ENCODE results near the gene TMEM163.
"Not testable (repeated sequence)": the region's sequence is repeated elsewhere in the genome, so short reads cannot be mapped to it uniquely, and the experiment has no call there.

The TMEM163 gene

GRCh38 chr2:134583997-134584520 lies 134.7 kb downstream of the TMEM163 start:
- in situ Hi-C loops (cut with HindIII; ENCODE audit: low sequenced_read_pairs) = loop anchor here (5.0 kb wide), 1 partner anchor 72 kb away; no protein-coding TSS in a partner anchor

- in situ Hi-C loops (cut with HindIII; ENCODE audit: low sequenced_read_pairs) = loop anchor here (5.0 kb wide), 1 partner anchor 71 kb away; no protein-coding TSS in a partner anchor
Observed at GRCh38 chr2:134583462-134583861, 135.3 kb downstream of the TMEM163 start.

- in situ Hi-C loops (cut with HindIII; ENCODE audit: low sequenced_read_pairs) = loop anchor here (5.0 kb wide), 1 partner anchor 70 kb away; no protein-coding TSS in a partner anchor
Observed at GRCh38 chr2:134582547-134582899, 136.3 kb downstream of the TMEM163 start.

GRCh38 chr2:134581877-134582546 lies 136.8 kb downstream of the TMEM163 start:
- in situ Hi-C loops (cut with HindIII; ENCODE audit: low sequenced_read_pairs) = loop anchor here (5.0 kb wide), 1 partner anchor 70 kb away; no protein-coding TSS in a partner anchor

GRCh38 chr2:134578316-134578715 lies 140.5 kb downstream of the TMEM163 start:
- in situ Hi-C loops (cut with HindIII; ENCODE audit: low sequenced_read_pairs) = no loop called here

GRCh38 chr2:134576478-134576877 lies 142.3 kb downstream of the TMEM163 start:
- in situ Hi-C loops (cut with HindIII; ENCODE audit: low sequenced_read_pairs) = no loop called here

GRCh38 chr2:134575888-134576287 lies 142.9 kb downstream of the TMEM163 start:
- in situ Hi-C loops (cut with HindIII; ENCODE audit: low sequenced_read_pairs) = no loop called here

- in situ Hi-C loops (cut with HindIII; ENCODE audit: low sequenced_read_pairs) = no loop called here
Observed at GRCh38 chr2:134574611-134575330, 144.0 kb downstream of the TMEM163 start.

- in situ Hi-C loops (cut with HindIII; ENCODE audit: low sequenced_read_pairs) = no loop called here
Observed at GRCh38 chr2:134573724-134574123, 145.1 kb downstream of the TMEM163 start.

GRCh38 chr2:134573085-134573370 lies 145.8 kb downstream of the TMEM163 start:
- in situ Hi-C loops (cut with HindIII; ENCODE audit: low sequenced_read_pairs) = no loop called here

GRCh38 chr2:134572314-134573084 lies 146.3 kb downstream of the TMEM163 start:
- in situ Hi-C loops (cut with HindIII; ENCODE audit: low sequenced_read_pairs) = no loop called here

- in situ Hi-C loops (cut with HindIII; ENCODE audit: low sequenced_read_pairs) = no loop called here
Observed at GRCh38 chr2:134570676-134571075, 148.1 kb downstream of the TMEM163 start.

GRCh38 chr2:134568413-134568812 lies 150.4 kb downstream of the TMEM163 start:
- in situ Hi-C loops (cut with HindIII; ENCODE audit: low sequenced_read_pairs) = no loop called here

GRCh38 chr2:134567666-134568065 lies 151.1 kb downstream of the TMEM163 start:
- in situ Hi-C loops (cut with HindIII; ENCODE audit: low sequenced_read_pairs) = no loop called here

GRCh38 chr2:134564955-134565354 lies 153.8 kb downstream of the TMEM163 start:
- in situ Hi-C loops (cut with HindIII; ENCODE audit: low sequenced_read_pairs) = not testable (repeated sequence)

GRCh38 chr2:134564549-134564948 lies 154.3 kb downstream of the TMEM163 start:
- in situ Hi-C loops (cut with HindIII; ENCODE audit: low sequenced_read_pairs) = no loop called here

- in situ Hi-C loops (cut with HindIII; ENCODE audit: low sequenced_read_pairs) = no loop called here
Observed at GRCh38 chr2:134558208-134558830, 160.5 kb downstream of the TMEM163 start.

- in situ Hi-C loops (cut with HindIII; ENCODE audit: low sequenced_read_pairs) = no loop called here
Observed at GRCh38 chr2:134555411-134555810, 163.4 kb downstream of the TMEM163 start.

- in situ Hi-C loops (cut with HindIII; ENCODE audit: low sequenced_read_pairs) = no loop called here
Observed at GRCh38 chr2:134553657-134554056, 165.1 kb downstream of the TMEM163 start.

- in situ Hi-C loops (cut with HindIII; ENCODE audit: low sequenced_read_pairs) = no loop called here
Observed at GRCh38 chr2:134550566-134551164, 168.1 kb downstream of the TMEM163 start.

GRCh38 chr2:134549104-134549503 lies 169.7 kb downstream of the TMEM163 start:
- in situ Hi-C loops (cut with HindIII; ENCODE audit: low sequenced_read_pairs) = no loop called here
